HL-60/S4 treated with phorbol 12-myristate 13-acetate at 8.2 ng/mL for 4 days and 3 days (cell line): ENCODE data around the gene SMIM15.

Experiments used
- in situ Hi-C: fragments of 300-500 bp; cut with MboI; formaldehyde crosslinking; loops from 2 replicates; pipeline ENCODE4 v1.15.0; 2022; ENCODE audit warnings: low sequenced_read_pairs

SMIM15 gene

DNA sequence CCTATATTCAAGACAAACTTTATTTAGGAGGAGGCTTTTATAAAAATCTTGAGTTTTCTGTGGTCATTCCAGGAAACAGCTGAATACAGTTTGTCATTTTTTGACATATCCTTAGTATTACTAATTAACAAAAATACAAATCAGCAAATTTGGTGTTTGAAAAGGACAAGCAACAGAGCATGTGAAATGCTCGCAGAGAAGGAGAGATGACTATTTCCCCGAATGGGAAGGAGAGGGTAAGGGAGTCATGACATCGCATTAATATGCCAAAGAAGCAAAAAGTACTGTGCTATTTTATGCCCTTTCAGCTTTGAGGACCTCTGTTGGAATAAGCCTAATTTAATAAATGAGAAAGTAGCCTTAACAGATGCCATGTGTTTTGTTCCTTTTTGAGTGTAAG is 1.8 kb downstream of the SMIM15 start:
- in situ Hi-C loops: no loop called here

DNA sequence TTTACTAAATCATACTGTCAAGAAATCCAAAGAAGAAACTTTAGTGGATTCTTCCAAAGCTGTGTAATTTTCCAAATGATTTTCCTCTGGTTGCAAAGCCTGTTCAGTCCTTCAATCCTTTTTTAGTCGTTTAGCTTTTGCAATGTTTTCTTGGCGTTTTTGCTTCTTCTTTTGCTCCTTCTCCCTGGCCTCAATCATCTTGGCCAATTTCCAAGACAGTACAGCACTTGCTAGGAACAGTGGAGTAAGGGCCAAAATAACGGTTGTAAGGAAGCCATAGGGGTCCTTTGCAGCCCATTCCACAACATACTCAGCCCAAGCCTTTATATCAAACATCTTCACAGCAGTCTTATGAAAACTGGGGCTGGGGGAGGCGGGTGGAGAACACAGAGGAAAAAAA is 2.4 kb downstream of the SMIM15 start:
- in situ Hi-C loops: no loop called here

DNA sequence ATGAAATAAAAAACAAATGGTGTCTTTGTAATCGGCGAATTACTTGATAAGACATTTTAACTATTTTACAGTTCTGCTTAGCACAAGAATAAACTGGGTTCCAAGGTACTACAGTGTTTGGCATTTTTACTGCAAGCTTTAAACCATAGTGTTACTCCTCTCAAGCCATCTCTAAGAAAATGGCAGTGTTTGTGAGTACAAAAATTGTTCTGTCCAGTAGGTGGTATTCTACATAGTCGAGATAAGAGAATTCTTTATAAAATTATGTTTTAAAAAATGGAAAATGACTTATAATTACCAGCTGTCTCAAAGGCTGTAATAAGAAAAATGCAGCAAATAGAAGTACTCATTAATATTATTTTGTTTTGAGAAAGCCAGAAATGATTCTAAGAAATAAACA is 3.2 kb downstream of the SMIM15 start:
- in situ Hi-C loops: no loop called here

DNA sequence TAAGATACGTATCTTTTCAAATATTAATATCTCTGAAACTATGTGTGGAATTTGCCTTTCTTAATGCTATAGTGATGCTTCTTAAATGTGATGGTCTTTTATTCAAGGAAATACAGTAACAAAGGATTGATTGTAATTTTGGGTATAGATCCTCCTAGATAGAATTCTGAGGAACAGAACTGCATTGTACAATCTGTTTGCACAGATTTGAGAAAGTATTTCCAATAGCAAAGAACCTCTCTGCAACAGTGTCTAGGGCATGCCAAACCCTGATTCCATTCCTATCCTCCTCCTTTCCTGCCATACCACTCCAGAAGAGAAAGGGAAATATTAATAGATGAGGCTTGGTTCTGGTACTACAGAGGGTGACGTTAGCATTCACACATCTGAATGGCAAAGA is 10.4 kb downstream of the SMIM15 start:
- in situ Hi-C loops: no loop called here

DNA sequence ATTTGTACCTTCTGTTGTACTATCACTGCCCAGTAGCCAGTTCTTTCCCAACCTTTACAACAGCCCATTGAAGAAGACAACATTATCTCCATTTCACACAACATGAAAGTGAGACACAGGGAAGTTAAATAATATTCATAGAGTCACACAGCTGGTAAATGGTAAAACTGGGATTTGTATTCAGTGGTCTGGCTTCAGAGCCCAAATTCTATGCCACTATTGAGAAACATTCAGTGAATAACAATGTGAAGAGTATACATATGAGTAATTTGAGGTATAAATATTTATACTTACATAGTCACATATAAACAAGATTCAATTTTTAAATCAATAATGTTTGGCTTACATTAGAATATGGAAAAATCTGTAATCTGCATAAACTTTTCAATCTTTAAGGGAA is 13.8 kb downstream of the SMIM15 start:
- in situ Hi-C loops: no loop called here

DNA sequence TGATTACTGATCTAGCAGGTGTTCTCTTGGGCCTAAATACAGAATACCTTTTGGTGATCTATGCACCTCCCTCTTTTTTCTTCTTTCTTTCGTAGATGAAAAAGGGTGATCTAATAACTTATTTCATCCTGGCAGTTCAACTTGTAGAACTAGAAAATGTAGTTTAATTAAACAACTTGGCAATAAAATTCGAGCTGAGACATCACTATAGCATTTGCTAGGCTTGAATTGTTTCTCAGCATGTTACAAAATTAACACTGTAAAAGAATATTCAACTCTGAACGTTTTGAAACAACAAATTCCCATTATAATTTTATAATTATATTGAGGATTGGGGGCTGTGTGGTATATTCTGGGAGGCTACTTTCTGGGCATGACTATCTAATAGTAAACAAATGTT is 19.5 kb downstream of the SMIM15 start:
- in situ Hi-C loops: no loop called here

DNA sequence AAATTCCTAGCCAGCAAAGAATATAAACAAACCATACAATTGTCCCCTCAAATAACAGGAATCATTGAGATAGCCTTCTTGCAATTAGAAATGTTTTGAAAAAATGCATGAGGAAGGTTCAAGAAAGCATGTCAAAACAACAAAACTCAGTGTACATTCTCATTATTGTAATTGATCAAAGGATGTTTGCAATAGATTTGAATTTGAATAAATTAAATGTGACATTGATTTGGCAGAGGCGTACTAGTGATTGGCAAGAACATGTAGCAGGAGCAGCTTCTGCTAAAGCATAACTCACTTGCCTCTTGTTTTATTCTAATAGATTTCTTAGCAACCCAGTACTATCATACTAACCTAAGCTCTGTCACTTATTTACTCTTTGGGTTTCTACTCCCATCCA is 19.9 kb downstream of the SMIM15 start:
- in situ Hi-C loops: no loop called here

DNA sequence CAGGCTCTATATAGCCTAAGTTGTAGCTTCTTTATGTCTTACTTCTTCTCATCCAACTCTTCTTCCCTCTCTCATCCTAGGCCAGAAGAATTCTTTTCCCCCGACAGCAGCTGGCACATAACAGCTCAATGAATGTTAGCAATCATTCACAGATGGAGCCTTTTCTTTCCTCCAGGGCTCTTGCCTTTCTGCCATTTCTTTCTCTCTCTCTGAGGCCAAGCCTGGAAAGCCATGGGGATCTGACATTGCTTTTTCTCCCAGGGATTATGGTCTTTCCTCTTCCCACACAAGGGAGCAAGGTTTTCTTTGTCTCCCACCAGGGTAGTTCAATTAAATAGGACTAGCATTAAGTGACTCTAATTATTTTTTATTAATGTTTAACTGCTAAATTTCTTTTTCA is 20.5 kb downstream of the SMIM15 start:
- in situ Hi-C loops: no loop called here

DNA sequence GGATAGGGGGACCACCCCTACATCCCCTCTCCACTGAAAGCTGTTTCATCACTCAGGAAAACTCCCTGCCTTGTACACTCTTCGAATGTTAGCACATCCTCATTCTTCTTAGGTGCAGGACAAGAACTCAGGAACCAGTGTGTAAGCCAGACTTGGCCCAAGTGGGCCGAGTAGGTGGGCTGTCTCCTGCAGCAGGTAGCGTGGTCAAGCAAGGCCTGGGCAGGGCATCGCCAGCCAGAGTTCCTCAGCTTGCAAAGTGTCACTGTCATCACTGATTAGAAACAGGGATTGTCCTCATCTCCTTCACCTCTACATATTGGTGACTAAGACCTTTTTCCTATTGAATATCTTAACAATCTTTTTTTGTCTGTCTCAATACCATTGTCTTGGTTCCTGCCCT is 22.3 kb downstream of the SMIM15 start:
- in situ Hi-C loops: no loop called here

DNA sequence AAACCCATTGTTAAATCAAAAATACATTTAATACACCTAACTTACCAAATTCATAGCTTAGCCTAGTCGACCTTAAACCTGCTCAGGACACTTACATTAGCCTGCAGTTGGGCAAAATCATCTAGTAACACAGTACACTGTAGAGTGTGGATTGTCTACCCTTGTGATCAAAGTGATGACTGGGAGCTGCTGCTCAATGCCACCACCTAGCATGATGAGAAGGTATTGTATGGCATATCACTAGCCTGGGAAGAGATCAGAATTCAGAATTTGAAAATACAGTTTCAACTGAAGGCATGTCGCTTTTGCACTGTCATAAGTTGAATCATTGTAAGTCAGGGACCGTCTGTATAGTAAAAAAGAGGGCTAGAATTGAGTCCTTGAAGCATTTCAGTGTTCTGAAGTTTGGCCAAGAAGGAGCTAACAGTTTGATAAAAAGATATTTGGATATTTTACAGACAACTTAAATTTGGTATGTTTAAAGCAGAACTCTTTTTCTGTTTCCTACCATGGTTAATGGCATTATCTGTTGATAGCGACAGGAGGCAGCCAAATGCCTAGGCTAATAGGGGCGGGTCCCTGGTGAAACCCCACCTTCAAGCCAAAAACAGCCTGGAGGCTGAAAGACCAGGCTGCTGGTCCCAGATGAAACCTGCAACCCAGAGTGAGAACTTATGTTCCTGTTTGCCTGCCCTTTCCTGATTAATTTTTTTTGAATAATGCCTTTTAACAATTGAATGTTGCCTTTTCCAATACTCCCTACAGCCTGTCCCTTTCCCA is 23.0 kb downstream of the SMIM15 start:
- in situ Hi-C loops: no loop called here

DNA sequence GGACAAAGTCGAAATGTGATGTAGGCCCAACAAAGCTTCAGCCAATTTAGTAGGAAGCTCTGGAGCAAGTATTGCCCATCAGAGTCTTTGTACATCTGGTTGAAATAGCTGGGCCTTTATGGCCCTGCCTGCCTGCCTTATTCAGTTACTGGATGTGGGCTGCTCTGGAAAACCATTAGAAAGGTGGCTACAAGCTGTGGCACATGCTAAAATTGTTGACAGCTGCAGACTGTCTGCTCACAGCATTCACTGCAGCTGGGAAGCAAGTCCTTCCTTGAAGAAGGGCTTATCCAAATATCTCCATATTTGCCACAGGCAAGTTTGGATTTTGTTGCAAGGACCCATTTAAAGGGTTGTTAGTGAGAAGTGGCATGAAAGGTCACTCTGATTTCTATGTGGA is 24.4 kb downstream of the SMIM15 start:
- in situ Hi-C loops: no loop called here

DNA sequence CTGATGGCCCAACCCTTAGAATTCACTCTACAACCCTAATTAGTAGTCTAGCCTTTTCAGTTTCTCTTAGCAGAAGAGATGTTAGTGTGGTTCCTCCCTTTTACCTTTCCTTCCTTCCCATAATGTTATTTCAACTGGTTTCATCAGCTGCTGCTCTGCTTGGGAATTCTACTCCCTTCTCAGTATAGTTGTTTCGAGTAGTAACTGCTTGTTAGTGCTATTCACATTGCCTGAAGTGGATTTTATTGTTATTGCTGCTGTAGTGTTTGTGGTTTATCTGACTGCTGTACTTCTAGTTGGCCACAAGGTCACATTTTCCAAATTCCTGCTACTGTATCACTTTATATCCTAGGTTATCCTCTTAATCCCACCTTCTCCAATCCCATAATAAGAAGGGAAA is 29.7 kb downstream of the SMIM15 start:
- in situ Hi-C loops: no loop called here

DNA sequence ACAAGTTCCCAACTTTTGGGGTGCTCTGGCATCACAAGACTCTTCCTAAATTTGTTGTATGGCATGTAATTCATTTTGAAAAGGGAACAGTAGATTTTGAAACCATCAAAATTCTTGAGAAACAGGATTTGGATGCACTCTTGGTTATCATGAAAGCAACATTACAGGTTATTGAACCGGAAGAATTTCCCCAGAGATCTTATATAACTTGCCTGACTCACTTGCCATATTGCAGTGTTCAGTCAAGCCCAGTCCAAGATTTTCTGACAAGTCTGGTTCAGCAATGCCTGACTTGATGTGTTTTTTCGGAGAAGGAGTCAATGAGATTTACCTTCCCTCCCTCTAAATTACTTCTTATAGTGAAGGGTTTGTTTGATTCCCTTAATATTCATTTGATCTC is 32.0 kb downstream of the SMIM15 start:
- in situ Hi-C loops: no loop called here

DNA sequence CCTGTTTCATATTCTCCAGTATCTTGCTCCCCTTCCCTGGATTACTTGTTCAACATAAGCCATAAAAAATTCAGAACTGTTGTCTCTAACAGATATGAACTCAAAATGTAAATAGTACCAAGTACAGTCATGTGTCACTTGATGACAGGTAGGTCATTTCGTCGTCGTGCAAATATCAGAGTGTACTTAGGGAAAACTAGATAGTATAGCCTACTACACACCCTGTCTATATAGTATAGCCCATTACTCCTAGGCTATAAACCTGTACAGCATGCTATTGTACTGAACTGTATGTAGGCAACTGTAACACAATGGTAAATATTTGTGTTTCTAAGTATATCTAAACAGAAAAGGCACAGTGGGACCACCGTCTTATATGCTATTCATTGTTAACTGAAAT is 39.1 kb downstream of the SMIM15 start:
- in situ Hi-C loops: no loop called here

DNA sequence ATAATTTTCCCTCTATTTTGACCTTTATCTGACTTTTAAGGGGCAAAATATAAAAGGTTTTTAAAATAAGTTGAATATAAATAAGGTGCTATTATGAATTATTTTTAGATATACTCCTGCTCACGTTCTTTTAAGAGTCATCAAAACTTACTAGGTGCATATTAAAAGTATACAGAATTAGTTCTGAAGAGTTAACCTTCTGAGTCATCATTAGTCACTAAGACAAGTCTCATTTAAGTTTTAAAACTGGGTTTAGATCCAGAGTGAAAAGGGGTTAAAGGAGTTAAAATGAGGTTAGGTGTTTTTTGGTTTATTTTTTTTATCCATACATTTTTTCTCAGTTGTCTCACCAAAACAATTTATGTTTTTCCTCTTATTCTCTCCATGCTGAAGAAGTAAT is 41.7 kb downstream of the SMIM15 start:
- in situ Hi-C loops: no loop called here

DNA sequence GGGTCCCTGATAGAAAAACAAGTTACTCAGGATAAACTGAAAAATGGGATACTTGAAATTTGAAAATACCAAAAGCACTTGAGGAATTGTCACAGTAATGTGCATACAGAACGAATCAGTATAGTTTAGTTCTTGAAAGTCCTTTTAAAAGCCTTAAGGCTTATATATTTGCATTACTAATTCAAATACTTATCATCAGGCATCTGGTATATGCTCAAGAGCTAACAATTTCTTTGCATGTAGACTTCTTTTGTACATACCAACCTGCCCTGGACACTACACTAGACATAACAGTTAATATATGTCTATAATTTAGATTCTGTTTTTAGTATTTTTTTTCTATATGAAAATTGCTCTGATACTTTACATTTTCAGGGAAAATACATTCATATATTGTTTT is 43.2 kb downstream of the SMIM15 start:
- in situ Hi-C loops: no loop called here

DNA sequence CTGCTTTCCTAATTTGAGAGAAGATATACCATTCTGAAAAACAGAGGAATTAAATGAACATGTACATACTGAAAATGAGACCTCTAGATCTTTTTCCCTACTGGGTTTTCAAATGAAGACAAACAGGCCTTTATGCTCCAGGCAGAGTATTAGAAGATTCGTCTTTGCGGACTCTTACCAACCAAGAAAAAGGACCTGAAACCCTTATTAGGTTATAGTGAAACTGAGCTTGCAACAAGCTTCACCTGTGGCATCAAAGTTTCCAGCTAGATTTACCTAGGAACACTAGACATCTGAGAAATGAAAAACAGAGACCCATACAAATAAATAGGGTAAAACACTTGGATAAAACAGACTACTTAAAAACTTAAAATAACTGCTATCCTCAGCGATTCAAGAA is 46.3 kb downstream of the SMIM15 start:
- in situ Hi-C loops: no loop called here

DNA sequence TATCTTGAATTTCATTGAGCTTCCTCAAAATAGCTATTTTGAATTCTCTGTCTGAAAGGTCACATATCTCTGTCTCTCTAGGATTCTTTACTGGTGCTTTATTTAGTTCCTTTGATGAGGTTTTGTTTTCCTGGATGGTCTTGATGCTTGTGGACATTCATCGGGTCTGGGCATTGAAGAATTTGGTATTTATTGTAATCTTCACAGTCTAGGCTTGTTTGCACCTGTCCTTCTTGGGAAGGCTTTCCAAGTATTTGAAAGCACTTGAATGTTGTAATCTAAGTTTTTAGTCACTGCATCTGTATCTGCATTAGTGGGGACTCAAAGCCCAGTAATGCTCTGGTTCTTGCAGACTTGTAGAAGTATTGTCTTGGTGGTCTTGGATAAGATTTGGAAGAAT is 47.8 kb downstream of the SMIM15 start:
- in situ Hi-C loops: no loop called here
